Natural killer cell (primary cell): ENCODE measurements around the gene BAX. TPM values are rescaled to one million over a fixed set of nuclear protein-coding genes. Genes with fewer than 3 reads are reported as not detected.

ENCODE experiments used
- ATAC-seq, 3 donors: fragments of 150-1000 bp in 2 of 3; fragments of 200-7000 bp in 1 of 3; cut with Tn5 transposase; 1 replicate in 1 of 3; 2 replicates in 2 of 3; pipeline ENCODE4 v1.10.0; 2021; ENCODE audit warnings: mild to moderate bottlenecking in 2 of 3, moderate library complexity in 2 of 3
- DNase-seq, 2 donors: peaks; one replicate each; pipeline versions ENCODE4 v3.0.0 to v3.0.0-alpha.2; 2013 to 2021; ENCODE audit warnings: mixed read lengths in 1 of 2
- H3K27ac ChIP-seq: one replicate; pipeline ENCODE4 v1.5.1; 2013; ENCODE audit warnings: mild to moderate bottlenecking, low read length
- H3K27me3 ChIP-seq: one replicate; pipeline ENCODE4 v1.6.1; 2013; ENCODE audit warnings: low read length; ENCODE audit not compliant: control insufficient read depth, insufficient read depth
- H3K36me3 ChIP-seq: one replicate; pipeline ENCODE4 v1.6.1; 2013; ENCODE audit warnings: low read length; ENCODE audit not compliant: control insufficient read depth, insufficient read depth
- H3K4me1 ChIP-seq: one replicate; pipeline ENCODE4 v1.6.1; 2013; ENCODE audit warnings: low read length; ENCODE audit not compliant: control insufficient read depth, insufficient read depth
- H3K4me3 ChIP-seq: one replicate; pipeline ENCODE4 v1.5.1; 2013; ENCODE audit warnings: low read length
- H3K9me3 ChIP-seq: one replicate; pipeline ENCODE4 v1.6.1; 2013; ENCODE audit warnings: low read length; ENCODE audit not compliant: control insufficient read depth, insufficient read depth
- H3K27ac Mint-ChIP-seq, 2 donors: one replicate each; pipeline ENCODE4 v1.8.0; 2022; ENCODE audit warnings: mild to moderate bottlenecking in 2 of 2, mixed read lengths in 2 of 2, moderate library complexity in 1 of 2
- H3K27me3 Mint-ChIP-seq, 2 donors: one replicate each; pipeline ENCODE4 v1.8.0; 2022; ENCODE audit warnings: low read depth in 2 of 2, mixed read lengths in 2 of 2
- H3K36me3 Mint-ChIP-seq: one replicate; pipeline ENCODE4 v1.8.0; 2022; ENCODE audit warnings: mixed read lengths
- H3K4me1 Mint-ChIP-seq, 2 donors: one replicate each; pipeline ENCODE4 v1.8.0; 2022; ENCODE audit warnings: mixed read lengths in 2 of 2
- H3K4me3 Mint-ChIP-seq: one replicate; pipeline ENCODE4 v1.8.0; 2022; ENCODE audit warnings: mild to moderate bottlenecking, moderate library complexity, mixed read lengths
- H3K9me3 Mint-ChIP-seq, 2 donors: one replicate each; pipeline ENCODE4 v1.8.0; 2022; ENCODE audit warnings: mixed read lengths in 2 of 2
- CTCF ChIP-seq: fragments of 200-600 bp; IDR thresholded peaks from one replicate; pipeline ENCODE4 v1.8.0; 2022; ENCODE audit warnings: antibody characterized with exemption
- WGBS: methylation state at CpG from one replicate; pipeline ENCODE4 v1.1.7; 2013; ENCODE audit warnings: missing lambda C conversion rate; ENCODE audit not compliant: insufficient coverage; 5-methylcytosine and 5-hydroxymethylcytosine counted together
- intact Hi-C: fragments of 100-400 bp; cut with micrococcal nuclease; formaldehyde crosslinking; loops from one replicate; pipeline ENCODE4 v1.14.2; 2022
- total RNA-seq, 4 donors: library from RNA; stranded (reverse); fragments of 120-200 nt in 1 of 4; gene quantifications; one replicate each; pipeline versions ENCODE4 v1.2.3 to v1.2.4, GENCODE V29; 2013 to 2022

Gene BAX
- total RNA-seq, 3 donors from 2014 or later (not counting 1 experiment from before 2014, with no cell fraction given), result 117 to 133 (median 120) TPM

- Histone ChIP-seq H3K4me1 (no peaks in the 10 kb centered on the region), H3K36me3 (peaks cover 39% of the 10 kb centered on the region), H3K4me3 (no peak overlapping the region), H3K27ac (no peak overlapping the region), H3K27me3 (no peaks in the 10 kb centered on the region), H3K9me3 (no peaks in the 10 kb centered on the region)
- Mint-ChIP-seq H3K36me3 (no peaks in the 10 kb centered on the region), H3K4me1 (no peaks in the 10 kb centered on the region), H3K9me3 (no peaks in the 10 kb centered on the region), H3K27ac (no peak overlapping the region), H3K4me3 (no peak overlapping the region), H3K27me3 (no peaks in the 10 kb centered on the region)
- no peak for ATAC-seq
- no peak for DNase-seq
- WGBS, result 96% methylated on average over 7 of the region's 7 CpGs
- intact Hi-C loops, result no loop called here
- TF ChIP-seq CTCF, result no peak
Observed at GRCh38 chr19:49004964-49005614, 50.4 kb downstream of the BAX start.

DNA sequence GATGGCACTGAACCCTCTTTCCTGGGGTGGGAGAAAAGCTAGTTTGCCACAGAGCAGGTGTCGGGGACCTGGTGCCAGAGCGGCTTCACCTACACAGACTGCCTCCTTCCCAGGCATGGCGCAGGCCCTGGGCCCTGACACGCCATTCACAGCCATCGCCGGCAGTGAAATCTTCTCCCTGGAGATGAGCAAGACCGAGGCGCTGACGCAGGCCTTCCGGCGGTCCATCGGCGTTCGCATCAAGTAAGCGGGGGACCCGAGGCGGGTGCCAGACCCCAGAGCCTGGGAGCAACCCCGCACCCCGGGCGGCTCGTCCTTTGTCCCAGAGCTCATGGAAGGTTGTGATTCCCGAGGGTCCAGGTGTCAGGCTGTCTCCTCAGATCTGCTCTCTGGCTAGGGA lies 52.2 kb downstream of the BAX start:
- no peaks in the 10 kb centered on the region for H3K9me3 ChIP-seq
- intact Hi-C loops, result no loop called here
- no peak overlapping the region for H3K27ac Mint-ChIP-seq
- no peaks in the 10 kb centered on the region for H3K9me3 Mint-ChIP-seq
- peaks cover 55% of the 10 kb centered on the region for H3K36me3 ChIP-seq
- DNase-seq (no peak), ATAC-seq (no peak)
- no peak overlapping the region for H3K4me3 ChIP-seq
- no peak for TF ChIP-seq CTCF
- H3K27me3 ChIP-seq, result no peaks in the 10 kb centered on the region
- H3K4me1 ChIP-seq, result no peaks in the 10 kb centered on the region
- H3K36me3 Mint-ChIP-seq, result no peaks in the 10 kb centered on the region
- H3K4me1 Mint-ChIP-seq, result no peaks in the 10 kb centered on the region
- WGBS, result 98% methylated on average over 22 of the region's 22 CpGs
- H3K4me3 Mint-ChIP-seq, result no peak overlapping the region
- H3K27me3 Mint-ChIP-seq, result no peaks in the 10 kb centered on the region
- H3K27ac ChIP-seq, result no peak overlapping the region

DNA sequence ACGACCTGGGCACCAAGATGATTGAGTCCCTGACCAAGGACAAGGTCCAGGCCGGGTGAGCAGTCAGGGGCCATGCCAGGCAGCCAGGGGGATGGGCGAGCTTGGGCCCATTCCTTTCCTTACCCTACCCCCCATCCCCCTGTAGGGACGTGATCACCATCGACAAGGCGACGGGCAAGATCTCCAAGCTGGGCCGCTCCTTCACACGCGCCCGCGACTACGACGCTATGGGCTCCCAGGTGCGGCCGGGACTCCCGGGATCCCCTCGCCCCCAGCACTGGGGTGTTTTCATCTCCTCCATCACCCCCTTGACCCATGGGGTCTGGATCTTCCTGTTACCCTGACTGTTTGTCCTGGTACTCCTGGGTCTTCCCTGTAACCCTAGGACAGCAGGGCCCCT lies 55.2 kb downstream of the BAX start:
- no peaks in the 10 kb centered on the region for H3K27me3 ChIP-seq
- H3K4me1 ChIP-seq, result no peaks in the 10 kb centered on the region
- WGBS, result 95% methylated on average over 18 of the region's 18 CpGs
- intact Hi-C loops, result no loop called here
- ATAC-seq (no peak), DNase-seq (no peak)
- no peaks in the 10 kb centered on the region for H3K27me3 Mint-ChIP-seq
- no peaks in the 10 kb centered on the region for H3K9me3 ChIP-seq
- H3K4me3 Mint-ChIP-seq, result no peak overlapping the region
- no peaks in the 10 kb centered on the region for H3K4me1 Mint-ChIP-seq
- H3K4me3 ChIP-seq, result no peak overlapping the region
- H3K27ac Mint-ChIP-seq, result no peak overlapping the region
- peaks cover 45% of the 10 kb centered on the region for H3K36me3 ChIP-seq
- H3K27ac ChIP-seq, result no peak overlapping the region
- no peak for TF ChIP-seq CTCF
- H3K9me3 Mint-ChIP-seq, result no peaks in the 10 kb centered on the region
- no peaks in the 10 kb centered on the region for H3K36me3 Mint-ChIP-seq

GRCh38 chr19:49010453-49010852 lies 55.8 kb downstream of the BAX start:
- Histone ChIP-seq H3K4me1 (no peaks in the 10 kb centered on the region), H3K9me3 (no peaks in the 10 kb centered on the region), H3K27me3 (no peaks in the 10 kb centered on the region), H3K36me3 (peaks cover 41% of the 10 kb centered on the region), H3K27ac (no peak overlapping the region), H3K4me3 (no peak overlapping the region)
- Mint-ChIP-seq H3K27ac (no peak overlapping the region), H3K9me3 (no peaks in the 10 kb centered on the region), H3K36me3 (no peaks in the 10 kb centered on the region), H3K27me3 (no peaks in the 10 kb centered on the region), H3K4me3 (no peak overlapping the region), H3K4me1 (no peaks in the 10 kb centered on the region)
- no peak for TF ChIP-seq CTCF
- DNase-seq, result no peak
- no peak for ATAC-seq
- WGBS, result 92% methylated on average over 18 of the region's 18 CpGs
- intact Hi-C loops, result no loop called here
